CD4-positive, alpha-beta T cell treated with Interleukin-12 subunit alpha and Interleukin-12 subunit beta, for 1 hour (primary cell): ENCODE data around the gene RPTOR.
"Not testable (repeated sequence)": the region's sequence is repeated elsewhere in the genome, so short reads cannot be mapped to it uniquely, and the experiment has no call there.

ENCODE experiments used
- DNase-seq: peaks from one replicate; pipeline ENCODE4 v3.0.0-alpha.2; 2020

RPTOR gene

DNA sequence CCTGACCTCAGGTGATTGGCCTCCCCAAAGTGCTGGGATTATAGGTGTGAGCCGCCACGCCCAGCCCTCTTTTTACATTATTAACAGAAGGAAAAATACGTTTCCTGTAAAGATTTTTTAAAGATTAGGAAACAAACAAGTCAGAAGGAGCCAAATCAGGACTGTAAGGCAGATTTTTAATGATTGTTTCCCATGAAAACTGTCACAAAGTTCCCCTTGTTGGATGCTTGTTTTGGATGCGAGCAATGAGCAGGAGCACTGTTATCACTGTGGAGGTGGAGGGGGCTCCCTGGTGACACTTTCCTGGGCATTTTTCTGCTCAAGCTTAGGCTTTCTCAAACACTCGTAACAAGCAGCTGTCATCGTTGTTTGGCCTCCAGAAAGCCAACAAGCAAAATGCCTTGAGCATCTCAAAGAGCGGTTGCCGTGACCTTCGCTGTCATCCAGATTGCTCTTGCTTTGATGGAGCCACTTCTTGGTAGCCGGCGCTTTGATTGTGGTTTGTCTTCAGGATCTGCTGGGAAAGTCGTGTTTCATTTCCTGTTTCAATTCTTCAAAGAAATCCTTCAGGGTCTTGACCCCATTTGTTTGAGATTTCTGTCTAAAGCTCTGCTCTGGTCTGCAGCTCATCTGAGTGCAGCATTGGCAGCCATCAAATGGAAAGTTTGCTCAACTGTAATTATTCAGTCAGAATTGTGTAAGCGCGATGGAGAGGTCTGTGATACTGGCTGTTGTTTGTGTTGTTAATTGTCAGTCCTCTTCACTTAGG, 128.7 kb downstream of the RPTOR start:
- DNase-seq: no peak

DNA sequence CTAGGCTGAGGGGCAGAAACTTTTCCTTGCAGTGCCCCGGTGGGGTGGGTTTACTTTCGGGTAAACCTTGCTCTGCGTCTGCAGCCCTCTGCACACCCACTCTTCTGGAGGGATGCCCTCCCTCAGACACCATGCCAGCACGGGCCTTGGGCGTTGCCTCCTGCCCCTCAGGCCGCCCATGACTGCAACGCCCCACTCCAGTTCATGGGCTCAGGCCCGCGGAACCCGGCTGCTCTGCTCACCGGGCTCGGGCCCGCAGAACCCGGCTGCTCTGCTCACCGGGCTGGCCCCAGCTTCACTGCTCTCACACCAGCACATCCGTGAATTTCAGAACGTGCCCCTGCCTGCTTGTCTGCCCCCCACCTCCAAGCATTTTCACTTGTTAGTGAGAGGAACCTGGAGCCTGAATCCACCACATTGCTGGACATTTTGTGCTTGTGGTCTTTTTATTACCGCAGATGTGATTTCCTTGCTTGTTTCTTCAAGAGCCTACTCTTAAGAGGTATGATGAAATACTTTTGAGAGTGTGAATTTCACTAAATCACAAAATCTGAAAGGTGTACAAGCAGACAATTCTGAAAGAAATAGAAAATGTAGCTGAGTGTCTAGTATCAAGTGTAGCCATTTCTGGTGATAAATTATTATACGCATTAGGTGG, 130.9 kb downstream of the RPTOR start:
- no peak for DNase-seq

DNA sequence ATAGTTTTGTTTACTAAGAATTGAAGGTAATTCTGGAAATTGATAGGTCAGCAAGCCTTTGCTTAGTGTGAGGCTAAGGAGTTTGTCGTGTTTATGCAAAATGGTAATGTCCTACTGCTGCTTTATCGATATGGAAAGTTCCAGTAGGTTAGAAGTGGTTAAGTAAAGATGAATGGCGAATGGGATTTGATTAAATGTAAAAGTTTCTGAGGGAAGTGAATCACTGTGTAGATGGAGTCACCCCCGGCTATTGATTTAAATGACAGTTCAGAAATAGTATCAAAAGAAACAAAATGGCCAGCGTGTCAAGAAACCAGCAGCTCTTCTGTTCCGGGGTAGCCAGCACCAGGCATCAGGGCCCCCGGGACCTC, 131.4 kb downstream of the RPTOR start:
- no peak for DNase-seq

- no peak for DNase-seq
These were observed 131.9 kb downstream of the RPTOR start for GRCh38 chr17:80676564-80676963.

DNA sequence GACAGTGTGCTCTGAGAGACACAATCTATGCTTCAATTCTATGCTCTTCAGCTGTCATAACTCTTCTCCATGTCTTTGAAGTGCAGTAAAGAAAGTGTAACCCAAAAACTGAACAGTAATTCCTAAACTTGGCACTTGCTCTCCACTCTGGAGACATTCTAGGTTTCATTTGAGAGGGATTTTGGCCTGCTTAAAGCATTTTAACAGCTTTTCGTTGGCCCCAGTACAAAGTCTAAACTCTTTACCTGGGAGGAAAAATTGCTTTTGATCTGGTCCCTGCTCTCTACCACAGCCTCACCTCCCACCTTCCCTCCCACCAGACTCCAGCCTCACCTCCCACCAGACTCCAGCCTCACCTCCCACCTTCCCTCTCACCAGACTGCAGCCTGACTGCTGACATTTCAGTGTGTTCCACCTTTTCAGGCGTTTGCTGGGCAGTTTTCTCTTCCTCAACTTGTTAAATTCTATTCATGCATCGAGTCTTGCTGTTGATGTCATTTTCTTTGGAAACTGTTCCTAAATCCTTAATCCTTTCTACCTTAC, 132.6 kb downstream of the RPTOR start:
- no peak for DNase-seq

DNA sequence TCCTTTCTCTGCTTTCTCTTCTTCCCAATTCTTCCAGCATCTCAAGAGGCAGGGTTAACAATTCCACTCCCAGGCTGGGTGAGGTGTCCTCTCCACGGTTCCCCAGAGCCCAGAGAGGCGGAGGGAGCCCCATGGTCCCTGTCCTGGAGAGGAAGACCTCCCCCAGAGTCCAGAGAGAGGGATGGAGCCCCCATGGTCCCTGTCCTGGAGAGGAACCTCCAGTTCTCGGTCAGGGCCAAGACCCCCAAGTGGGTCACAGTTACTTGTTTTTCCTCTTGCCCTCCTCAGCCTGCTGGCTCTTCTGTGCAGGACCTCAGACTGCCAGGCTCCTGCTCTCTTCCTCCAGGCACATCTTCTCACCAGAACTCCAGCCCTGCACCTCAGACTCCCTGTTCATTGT, 135.2 kb downstream of the RPTOR start:
- no peak for DNase-seq

GRCh38 chr17:80681215-80681614, 136.6 kb downstream of the RPTOR start:
- DNase-seq: no peak

- no peak for DNase-seq
These were observed 137.7 kb downstream of the RPTOR start for GRCh38 chr17:80682372-80682771.

GRCh38 chr17:80683625-80684104, 139.0 kb downstream of the RPTOR start:
- no peak for DNase-seq

- no peak for DNase-seq
These were observed 143.2 kb downstream of the RPTOR start for GRCh38 chr17:80687839-80688238.

- no peak for DNase-seq
These were observed 144.5 kb downstream of the RPTOR start for GRCh38 chr17:80689129-80689619.

DNA sequence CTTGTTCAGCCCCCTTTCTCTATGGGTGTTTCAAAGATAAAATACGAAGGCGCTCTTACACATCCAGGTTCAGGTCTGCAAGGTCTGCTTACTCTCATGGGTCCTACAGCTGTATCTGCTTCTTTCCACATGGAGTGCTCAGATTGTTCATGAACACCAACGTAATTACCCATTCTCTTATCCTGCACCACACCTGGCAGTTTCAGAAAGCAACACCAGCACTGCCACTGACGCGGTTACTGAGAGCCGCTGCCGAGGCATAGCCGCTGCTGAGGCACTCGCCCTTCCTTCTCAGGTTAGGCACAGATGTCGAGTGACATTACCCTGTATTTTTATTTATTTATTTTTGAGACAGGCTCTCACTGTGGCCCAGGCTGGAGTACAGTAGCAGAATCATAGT, 147.1 kb downstream of the RPTOR start:
- DNase-seq: no peak

DNA sequence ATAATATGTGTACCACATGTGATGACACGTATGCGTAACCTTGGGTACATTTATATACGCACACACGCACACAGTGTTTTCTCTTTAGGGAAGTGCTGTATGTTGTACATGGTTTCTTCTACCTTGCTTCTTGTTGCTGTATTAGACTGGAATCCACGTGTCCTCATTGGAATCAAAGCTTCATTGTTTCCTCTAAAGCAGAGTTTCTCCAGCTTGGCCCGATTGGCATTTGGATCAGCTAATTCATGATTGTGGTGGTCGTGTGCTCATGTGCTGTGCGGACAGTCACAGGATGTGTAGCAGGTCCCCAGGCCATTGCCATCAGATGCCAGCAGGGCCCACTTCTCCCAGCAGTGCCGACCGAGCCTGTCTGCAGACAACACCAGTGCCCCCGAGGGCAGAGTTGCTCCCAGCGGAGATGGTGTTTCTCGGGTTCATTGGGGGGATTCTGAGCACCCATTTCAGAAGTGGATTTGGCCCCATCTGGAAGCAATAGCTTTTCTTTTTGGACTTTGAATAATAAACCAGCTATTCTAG, 148.4 kb downstream of the RPTOR start:
- DNase-seq: no peak

DNA sequence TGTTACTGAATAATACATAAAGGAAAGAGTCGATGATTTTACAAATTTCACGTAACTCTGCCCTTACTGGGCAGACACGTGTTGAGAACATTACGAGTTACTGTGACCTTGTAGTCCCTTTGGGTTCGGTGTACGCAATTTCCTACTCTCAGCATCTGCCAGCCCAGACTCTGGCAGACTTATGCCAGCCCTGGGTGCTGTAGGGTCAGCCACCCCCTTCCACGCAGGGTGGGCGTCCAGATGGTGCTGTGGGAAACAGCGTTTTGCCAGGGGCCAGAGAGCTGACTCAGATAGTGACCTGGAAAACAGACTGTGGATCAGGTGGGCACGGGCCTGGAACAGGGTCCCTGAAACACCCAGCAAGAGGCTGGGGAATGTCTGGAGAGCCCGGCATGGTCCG, 148.9 kb downstream of the RPTOR start:
- DNase-seq: no peak

DNA sequence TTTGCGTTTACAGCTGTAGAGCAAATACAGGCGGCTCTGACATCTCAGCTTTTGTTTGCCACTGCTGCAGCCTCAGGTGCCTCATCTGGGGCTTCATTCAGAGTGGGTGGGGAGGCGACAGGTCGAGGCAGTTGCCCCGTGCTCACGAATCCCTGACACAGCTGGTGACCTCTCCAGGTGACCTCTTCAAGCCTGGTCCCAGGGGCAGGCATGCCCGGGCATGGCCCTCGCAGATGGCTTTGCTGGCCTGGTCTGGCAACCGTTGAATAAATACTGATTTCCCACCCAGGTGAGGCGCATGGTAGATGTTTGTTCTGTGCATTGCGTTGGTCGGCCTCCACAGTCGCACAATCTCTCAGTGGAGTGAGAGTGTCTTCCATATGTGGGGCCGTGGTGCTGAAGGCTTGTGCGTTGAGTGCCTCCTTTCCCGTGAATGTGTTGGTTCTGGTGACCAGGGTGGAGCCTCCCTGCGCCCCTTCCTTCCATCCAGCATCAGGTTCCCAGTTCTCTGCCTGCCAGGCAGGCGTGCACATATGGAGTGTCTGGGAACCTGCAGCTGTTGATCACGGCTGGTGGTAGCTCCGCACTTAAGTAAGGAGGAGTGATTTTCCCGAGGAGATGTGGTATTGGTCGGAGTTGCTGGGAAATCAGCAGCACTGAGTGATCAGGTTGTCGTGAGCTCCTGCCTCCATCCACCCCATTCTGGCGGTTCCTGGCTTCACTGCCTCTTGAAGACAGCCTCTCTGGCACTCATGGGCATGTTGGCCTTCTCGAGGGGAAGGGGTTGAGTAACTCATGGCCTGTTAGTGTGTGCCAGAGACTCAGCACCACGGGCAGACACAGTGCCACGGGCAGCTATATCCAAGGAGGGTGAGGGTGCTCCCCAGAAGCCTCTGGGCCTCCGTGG, 149.7 kb downstream of the RPTOR start:
- DNase-seq: no peak

DNA sequence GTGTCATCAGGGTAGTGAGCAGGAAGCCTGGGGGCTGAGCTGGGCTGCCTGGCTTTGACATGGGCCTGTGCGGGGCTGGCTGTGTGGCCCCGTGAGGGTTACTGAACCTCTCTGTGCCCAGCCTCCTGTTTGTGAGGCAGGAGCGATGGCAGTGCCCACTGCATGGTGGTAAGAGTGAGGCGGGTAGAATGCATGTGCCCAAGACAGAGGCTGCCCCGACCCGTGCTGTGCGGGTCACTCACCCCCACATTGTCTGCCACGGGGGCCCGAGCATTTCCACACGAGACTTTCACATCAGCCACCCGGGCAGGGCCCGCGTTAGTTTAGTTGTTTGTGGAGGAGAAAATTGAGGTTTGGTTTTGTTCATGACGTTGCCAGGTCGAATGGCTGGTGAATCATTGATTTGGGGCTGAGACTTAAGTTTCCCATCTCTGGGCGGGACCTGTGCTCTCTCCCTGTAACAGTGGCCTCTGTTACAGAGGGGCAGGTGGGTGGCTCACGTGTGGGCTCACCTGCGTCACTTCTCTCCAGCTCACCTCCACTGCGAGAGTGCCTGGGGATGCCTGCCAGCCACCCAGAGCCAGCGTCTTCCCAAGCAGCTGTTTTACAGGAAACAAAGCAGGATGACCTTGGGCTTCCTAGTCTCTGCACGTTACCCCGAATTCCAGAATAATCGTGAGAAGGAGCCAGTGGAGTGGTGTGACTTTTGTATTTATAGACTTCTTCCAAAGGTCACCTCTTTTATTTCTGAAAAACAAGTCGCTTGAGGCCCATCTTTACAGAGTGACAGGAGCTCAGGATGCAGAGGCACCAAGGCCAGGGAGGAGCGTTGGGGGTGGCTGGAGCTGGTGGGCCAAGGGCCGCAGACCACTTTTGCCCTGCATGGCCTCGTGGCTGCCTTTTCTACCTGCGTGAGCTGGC, 150.6 kb downstream of the RPTOR start:
- DNase-seq: no peak

- no peak for DNase-seq
These were observed 151.3 kb downstream of the RPTOR start for GRCh38 chr17:80695979-80696378.

- DNase-seq: no peak
These were observed 151.8 kb downstream of the RPTOR start for GRCh38 chr17:80696456-80696855.

DNA sequence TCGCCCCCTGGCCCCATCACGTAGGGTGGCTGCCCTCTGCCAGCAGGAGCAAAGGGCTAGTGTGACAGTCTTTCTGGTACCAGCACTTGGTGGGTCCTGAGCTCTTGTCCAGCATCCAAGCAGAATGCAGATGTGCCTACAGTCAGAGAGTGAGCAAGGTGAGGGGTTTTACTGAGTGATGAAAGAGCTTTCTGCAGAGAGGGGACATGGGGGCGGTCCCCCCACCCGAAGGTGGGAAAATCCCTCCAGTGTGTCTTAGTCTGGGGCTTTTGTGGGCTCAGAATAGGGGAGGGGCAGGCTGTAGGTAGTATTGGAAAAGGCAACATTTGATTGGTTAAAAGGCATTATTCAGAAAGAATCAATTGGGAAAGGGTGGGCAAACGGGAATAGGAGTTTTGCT, 152.3 kb downstream of the RPTOR start:
- no peak for DNase-seq

DNA sequence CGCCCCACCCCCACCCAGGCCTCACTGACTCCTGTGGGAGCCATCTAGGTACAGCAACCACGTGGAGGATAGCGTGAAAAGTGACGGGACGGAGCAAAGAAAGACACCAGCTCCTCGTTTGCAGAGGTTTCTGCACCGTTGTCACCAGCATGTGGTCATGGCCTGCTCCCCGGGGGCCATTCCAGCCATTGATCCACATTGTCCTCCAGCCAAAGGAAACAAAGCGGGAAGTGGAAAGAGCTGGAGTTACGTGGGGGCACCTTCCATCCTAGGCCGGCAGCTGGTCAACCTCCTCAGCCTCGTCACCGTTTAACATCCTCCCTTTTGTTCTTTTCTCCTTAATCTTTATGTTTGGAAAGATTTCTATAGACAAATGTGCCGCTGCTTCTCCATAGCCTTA, 153.7 kb downstream of the RPTOR start:
- DNase-seq: no peak

- DNase-seq: not testable (repeated sequence)
These were observed 154.6 kb downstream of the RPTOR start for GRCh38 chr17:80699205-80699604.

DNA sequence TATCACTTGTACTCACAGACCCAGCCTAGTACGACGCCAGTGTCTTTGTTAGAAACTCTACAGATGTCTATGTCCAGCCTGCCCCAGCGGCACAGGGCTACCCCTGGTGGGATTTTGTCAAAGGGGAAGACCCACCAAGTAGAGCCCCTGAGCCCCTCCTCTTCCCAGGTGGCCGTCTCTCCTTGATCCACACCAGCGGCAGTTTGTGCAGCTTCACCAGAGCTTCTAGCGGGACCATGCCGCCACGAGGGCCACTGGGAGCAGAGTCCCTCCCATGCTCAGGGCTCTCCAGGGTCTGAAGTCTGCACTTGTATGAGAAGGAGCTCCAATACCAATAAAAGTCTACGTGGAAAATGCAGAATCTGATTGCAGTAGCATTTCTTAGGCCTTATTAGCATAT, 157.1 kb downstream of the RPTOR start:
- DNase-seq: no peak
